HT-29 (cell line): ENCODE results near the gene OR2L2. TPM values are rescaled to one million over a fixed set of nuclear protein-coding genes. Genes with fewer than 3 reads are reported as not detected.
"Not testable (repeated sequence)": the region's sequence is repeated elsewhere in the genome, so short reads cannot be mapped to it uniquely, and the experiment has no call there.

Source experiments
- DNase-seq: peaks from one replicate; pipeline ENCODE4 v3.0.0-alpha.2; 2015; ENCODE audit warnings: low spot score
- small RNA-seq: library from RNA; depleted of rRNA; stranded (forward); fragments of <200 nt; gene quantifications from one replicate; pipeline ENCODE3, GENCODE V24; 2014
- total RNA-seq: library from RNA; depleted of rRNA; stranded (reverse); fragments of >200 nt; shearing (Covaris generic); gene quantifications from 2 replicates; pipeline ENCODE4 v1.2.3, GENCODE V29; 2014; rRNA removed

Gene OR2L2
- total RNA-seq: not detected in 2 replicates

GRCh38 chr1:248029770-248030169 lies at the start of gene OR2L2:
TSS of gene OR2L2 (plus strand) at chr1:248030070. CDS start at chr1:248038268, 8,198 bp downstream.
- no peak for DNase-seq

GRCh38 chr1:247992986-247993385 lies 36.9 kb upstream of the OR2L2 start:
- DNase-seq: no peak

- DNase-seq: no peak
Measured at GRCh38 chr1:247998811-247999210, 31.1 kb upstream of the OR2L2 start.

- no peak for DNase-seq
Measured at GRCh38 chr1:248000169-248000568, 29.7 kb upstream of the OR2L2 start.

GRCh38 chr1:248007778-248008177 lies 22.1 kb upstream of the OR2L2 start:
- no peak for DNase-seq

- DNase-seq: no peak
Measured at GRCh38 chr1:248009681-248010080, 20.2 kb upstream of the OR2L2 start.

- DNase-seq: no peak
Measured at GRCh38 chr1:248013229-248013710, 16.6 kb upstream of the OR2L2 start, which contains the start of gene OR2L5. TSS of gene OR2L5 (plus strand) at chr1:248013660. CDS start at chr1:248021948, 8,288 bp downstream.

GRCh38 chr1:248015803-248016202 lies 14.1 kb upstream of the OR2L2 start:
- DNase-seq: no peak

- DNase-seq: no peak
Measured at GRCh38 chr1:248045209-248045608, 15.3 kb downstream of the OR2L2 start.

GRCh38 chr1:248046536-248046935 lies 16.7 kb downstream of the OR2L2 start, which contains the start of gene OR2L3:
TSS of gene OR2L3 (plus strand) at chr1:248046836. CDS start at chr1:248060682, 13,846 bp downstream.
- DNase-seq: no peak

- DNase-seq: no peak
Measured at GRCh38 chr1:248047008-248047407, 17.1 kb downstream of the OR2L2 start.

- no peak for DNase-seq
Measured at GRCh38 chr1:248054671-248055070, 24.8 kb downstream of the OR2L2 start.

- DNase-seq: no peak
Measured at GRCh38 chr1:248055261-248055660, 25.4 kb downstream of the OR2L2 start.

- DNase-seq: no peak
Measured at GRCh38 chr1:248065071-248065470, 35.2 kb downstream of the OR2L2 start.

GRCh38 chr1:248065604-248066003 lies 35.7 kb downstream of the OR2L2 start:
- DNase-seq: no peak

GRCh38 chr1:248083864-248084263 lies 54.0 kb downstream of the OR2L2 start:
- DNase-seq: not testable (repeated sequence)

Small RNAs within 50 kb of the gene (small RNA-seq; reads per million reads assigned to genes)
- gene RF00019: not detected

Other genes with a start within 250 kb of the OR2L2 start
- gene OR14A16, start 206.0 kb upstream of the OR2L2 start, total RNA-seq: not detected in 2 replicates
- not detected in 2 replicates for gene OR11L1, start 188.2 kb upstream of the OR2L2 start, total RNA-seq
- gene TRIM58, start 172.9 kb upstream of the OR2L2 start, total RNA-seq: not detected in 2 replicates
- gene OR2W3, start 134.5 kb upstream of the OR2L2 start, total RNA-seq: not detected in 2 replicates
- gene OR2T8, start 109.8 kb upstream of the OR2L2 start, total RNA-seq: not detected in 2 replicates
- gene OR2AJ1, start 105.2 kb upstream of the OR2L2 start, total RNA-seq: not detected in 2 replicates
- gene OR2L8, start 81.2 kb upstream of the OR2L2 start, total RNA-seq: not detected in 2 replicates
- not detected in 2 replicates for gene OR2AK2, start 64.8 kb upstream of the OR2L2 start, total RNA-seq
- gene OR2L5, start 16.4 kb upstream of the OR2L2 start, total RNA-seq: not detected in 2 replicates
- gene OR2L3, start 16.8 kb downstream of the OR2L2 start, total RNA-seq: not detected in 2 replicates
- gene OR2L13, start 65.1 kb downstream of the OR2L2 start, total RNA-seq: not detected in 2 replicates
- gene OR2M5, start 115.1 kb downstream of the OR2L2 start, total RNA-seq: not detected in 2 replicates
- gene OR2M2, start 144.8 kb downstream of the OR2L2 start, total RNA-seq: not detected in 2 replicates
- gene OR2M3, start 167.2 kb downstream of the OR2L2 start, total RNA-seq: not detected in 2 replicates
- not detected in 2 replicates for gene OR2M4, start 201.3 kb downstream of the OR2L2 start, total RNA-seq
- not detected in 2 replicates for gene OR2T33, start 247.9 kb downstream of the OR2L2 start, total RNA-seq